ENCODE measurements around the gene PACRG. TPM values are rescaled to one million over a fixed set of nuclear protein-coding genes. Genes with fewer than 3 reads are reported as not detected.

The PACRG gene
- total and polyA plus RNA-seq, 2 of the 8 experiments (the other 6 are each of a cell fraction or from before 2014, with no cell fraction given): 0.44 to 0.54 TPM

- TF ChIP-seq, protein P1, sequence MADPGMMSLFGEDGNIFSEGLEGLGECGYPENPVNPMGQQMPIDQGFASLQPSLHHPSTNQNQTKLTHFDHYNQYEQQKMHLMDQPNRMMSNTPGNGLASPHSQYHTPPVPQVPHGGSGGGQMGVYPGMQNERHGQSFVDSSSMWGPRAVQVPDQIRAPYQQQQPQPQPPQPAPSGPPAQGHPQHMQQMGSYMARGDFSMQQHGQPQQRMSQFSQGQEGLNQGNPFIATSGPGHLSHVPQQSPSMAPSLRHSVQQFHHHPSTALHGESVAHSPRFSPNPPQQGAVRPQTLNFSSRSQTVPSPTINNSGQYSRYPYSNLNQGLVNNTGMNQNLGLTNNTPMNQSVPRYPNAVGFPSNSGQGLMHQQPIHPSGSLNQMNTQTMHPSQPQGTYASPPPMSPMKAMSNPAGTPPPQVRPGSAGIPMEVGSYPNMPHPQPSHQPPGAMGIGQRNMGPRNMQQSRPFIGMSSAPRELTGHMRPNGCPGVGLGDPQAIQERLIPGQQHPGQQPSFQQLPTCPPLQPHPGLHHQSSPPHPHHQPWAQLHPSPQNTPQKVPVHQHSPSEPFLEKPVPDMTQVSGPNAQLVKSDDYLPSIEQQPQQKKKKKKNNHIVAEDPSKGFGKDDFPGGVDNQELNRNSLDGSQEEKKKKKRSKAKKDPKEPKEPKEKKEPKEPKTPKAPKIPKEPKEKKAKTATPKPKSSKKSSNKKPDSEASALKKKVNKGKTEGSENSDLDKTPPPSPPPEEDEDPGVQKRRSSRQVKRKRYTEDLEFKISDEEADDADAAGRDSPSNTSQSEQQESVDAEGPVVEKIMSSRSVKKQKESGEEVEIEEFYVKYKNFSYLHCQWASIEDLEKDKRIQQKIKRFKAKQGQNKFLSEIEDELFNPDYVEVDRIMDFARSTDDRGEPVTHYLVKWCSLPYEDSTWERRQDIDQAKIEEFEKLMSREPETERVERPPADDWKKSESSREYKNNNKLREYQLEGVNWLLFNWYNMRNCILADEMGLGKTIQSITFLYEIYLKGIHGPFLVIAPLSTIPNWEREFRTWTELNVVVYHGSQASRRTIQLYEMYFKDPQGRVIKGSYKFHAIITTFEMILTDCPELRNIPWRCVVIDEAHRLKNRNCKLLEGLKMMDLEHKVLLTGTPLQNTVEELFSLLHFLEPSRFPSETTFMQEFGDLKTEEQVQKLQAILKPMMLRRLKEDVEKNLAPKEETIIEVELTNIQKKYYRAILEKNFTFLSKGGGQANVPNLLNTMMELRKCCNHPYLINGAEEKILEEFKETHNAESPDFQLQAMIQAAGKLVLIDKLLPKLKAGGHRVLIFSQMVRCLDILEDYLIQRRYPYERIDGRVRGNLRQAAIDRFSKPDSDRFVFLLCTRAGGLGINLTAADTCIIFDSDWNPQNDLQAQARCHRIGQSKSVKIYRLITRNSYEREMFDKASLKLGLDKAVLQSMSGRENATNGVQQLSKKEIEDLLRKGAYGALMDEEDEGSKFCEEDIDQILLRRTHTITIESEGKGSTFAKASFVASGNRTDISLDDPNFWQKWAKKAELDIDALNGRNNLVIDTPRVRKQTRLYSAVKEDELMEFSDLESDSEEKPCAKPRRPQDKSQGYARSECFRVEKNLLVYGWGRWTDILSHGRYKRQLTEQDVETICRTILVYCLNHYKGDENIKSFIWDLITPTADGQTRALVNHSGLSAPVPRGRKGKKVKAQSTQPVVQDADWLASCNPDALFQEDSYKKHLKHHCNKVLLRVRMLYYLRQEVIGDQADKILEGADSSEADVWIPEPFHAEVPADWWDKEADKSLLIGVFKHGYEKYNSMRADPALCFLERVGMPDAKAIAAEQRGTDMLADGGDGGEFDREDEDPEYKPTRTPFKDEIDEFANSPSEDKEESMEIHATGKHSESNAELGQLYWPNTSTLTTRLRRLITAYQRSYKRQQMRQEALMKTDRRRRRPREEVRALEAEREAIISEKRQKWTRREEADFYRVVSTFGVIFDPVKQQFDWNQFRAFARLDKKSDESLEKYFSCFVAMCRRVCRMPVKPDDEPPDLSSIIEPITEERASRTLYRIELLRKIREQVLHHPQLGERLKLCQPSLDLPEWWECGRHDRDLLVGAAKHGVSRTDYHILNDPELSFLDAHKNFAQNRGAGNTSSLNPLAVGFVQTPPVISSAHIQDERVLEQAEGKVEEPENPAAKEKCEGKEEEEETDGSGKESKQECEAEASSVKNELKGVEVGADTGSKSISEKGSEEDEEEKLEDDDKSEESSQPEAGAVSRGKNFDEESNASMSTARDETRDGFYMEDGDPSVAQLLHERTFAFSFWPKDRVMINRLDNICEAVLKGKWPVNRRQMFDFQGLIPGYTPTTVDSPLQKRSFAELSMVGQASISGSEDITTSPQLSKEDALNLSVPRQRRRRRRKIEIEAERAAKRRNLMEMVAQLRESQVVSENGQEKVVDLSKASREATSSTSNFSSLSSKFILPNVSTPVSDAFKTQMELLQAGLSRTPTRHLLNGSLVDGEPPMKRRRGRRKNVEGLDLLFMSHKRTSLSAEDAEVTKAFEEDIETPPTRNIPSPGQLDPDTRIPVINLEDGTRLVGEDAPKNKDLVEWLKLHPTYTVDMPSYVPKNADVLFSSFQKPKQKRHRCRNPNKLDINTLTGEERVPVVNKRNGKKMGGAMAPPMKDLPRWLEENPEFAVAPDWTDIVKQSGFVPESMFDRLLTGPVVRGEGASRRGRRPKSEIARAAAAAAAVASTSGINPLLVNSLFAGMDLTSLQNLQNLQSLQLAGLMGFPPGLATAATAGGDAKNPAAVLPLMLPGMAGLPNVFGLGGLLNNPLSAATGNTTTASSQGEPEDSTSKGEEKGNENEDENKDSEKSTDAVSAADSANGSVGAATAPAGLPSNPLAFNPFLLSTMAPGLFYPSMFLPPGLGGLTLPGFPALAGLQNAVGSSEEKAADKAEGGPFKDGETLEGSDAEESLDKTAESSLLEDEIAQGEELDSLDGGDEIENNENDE (IDR thresholded peaks at IDR 0.05; ENCODE audit: insufficient replicate concordance, low read length): no peak
These were observed 207.1 kb downstream of the PACRG start (continued) for GRCh38 chr6:162934844-162935243.
